ENCODE data around the gene HAL. TPM values are rescaled to one million over a fixed set of nuclear protein-coding genes. Genes with fewer than 3 reads are reported as not detected.

HAL gene
- total and polyA plus RNA-seq, 2 of the 13 experiments (the other 11 are each of a cell fraction or from before 2014, with no cell fraction given): 0.89 to 37.8 TPM

GRCh38 chr12:95976416-95976832 lies 19.7 kb downstream of the HAL start (continued):
- TF ChIP-seq, protein P1, sequence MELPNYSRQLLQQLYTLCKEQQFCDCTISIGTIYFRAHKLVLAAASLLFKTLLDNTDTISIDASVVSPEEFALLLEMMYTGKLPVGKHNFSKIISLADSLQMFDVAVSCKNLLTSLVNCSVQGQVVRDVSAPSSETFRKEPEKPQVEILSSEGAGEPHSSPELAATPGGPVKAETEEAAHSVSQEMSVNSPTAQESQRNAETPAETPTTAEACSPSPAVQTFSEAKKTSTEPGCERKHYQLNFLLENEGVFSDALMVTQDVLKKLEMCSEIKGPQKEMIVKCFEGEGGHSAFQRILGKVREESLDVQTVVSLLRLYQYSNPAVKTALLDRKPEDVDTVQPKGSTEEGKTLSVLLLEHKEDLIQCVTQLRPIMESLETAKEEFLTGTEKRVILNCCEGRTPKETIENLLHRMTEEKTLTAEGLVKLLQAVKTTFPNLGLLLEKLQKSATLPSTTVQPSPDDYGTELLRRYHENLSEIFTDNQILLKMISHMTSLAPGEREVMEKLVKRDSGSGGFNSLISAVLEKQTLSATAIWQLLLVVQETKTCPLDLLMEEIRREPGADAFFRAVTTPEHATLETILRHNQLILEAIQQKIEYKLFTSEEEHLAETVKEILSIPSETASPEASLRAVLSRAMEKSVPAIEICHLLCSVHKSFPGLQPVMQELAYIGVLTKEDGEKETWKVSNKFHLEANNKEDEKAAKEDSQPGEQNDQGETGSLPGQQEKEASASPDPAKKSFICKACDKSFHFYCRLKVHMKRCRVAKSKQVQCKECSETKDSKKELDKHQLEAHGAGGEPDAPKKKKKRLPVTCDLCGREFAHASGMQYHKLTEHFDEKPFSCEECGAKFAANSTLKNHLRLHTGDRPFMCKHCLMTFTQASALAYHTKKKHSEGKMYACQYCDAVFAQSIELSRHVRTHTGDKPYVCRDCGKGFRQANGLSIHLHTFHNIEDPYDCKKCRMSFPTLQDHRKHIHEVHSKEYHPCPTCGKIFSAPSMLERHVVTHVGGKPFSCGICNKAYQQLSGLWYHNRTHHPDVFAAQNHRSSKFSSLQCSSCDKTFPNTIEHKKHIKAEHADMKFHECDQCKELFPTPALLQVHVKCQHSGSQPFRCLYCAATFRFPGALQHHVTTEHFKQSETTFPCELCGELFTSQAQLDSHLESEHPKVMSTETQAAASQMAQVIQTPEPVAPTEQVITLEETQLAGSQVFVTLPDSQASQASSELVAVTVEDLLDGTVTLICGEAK (IDR thresholded peaks at IDR 0.05): no peak
- TF ChIP-seq, protein P1 (CRISPR knock-in tag; IDR thresholded peaks at IDR 0.05): 0 out of 2 replicates have a peak, but pooled peaks have one; percentile 33
- TF ChIP-seq ERF (CRISPR knock-in tag; IDR thresholded peaks at IDR 0.05) (peak; percentile 59; the same call in 1 of the 2 replicates), PHF8 (CRISPR knock-in tag; IDR thresholded peaks at IDR 0.05) (no peak), SOX5 (CRISPR knock-in tag; IDR thresholded peaks at IDR 0.05; ENCODE audit: borderline replicate concordance) (peak; percentile 82; the same call in 1 of the 2 replicates), ZNF597 (CRISPR knock-in tag; IDR thresholded peaks at IDR 0.05) (no peak), ZBTB20 (CRISPR knock-in tag; IDR thresholded peaks at IDR 0.05; ENCODE audit: borderline replicate concordance, low read depth) (peak; percentile 54; the same call in 1 of the 2 replicates), ZNF329 (CRISPR knock-in tag; IDR thresholded peaks at IDR 0.05; ENCODE audit: low read depth) (peak; percentile 50; the same call in 1 of the 2 replicates)
